Measurements from ENCODE around the gene ACVR1B.
A peak's percentile ranks its signal among the peaks of the same experiment; 100 is the strongest.

Gene ACVR1B

GRCh38 chr12:51917041-51917590 is 34.4 kb upstream of the ACVR1B start:
- DNase-seq (ENCODE audit: insufficient read length, low spot score) = no peak
- TF ChIP-seq POLR2A (IDR thresholded peaks at IDR 0.05; ENCODE audit: low read depth, low read length) = no peak
- no peak for TF ChIP-seq SPI1 (IDR thresholded peaks at IDR 0.05; ENCODE audit: low read depth, low read length)
- no peak for FAIRE-seq

- DNase-seq (ENCODE audit: insufficient read length, low spot score) = no peak
- no peak for FAIRE-seq
- no peak for TF ChIP-seq TAF1 (IDR thresholded peaks at IDR 0.05; ENCODE audit: low read depth, low read length)
- TF ChIP-seq PAX5 (IDR thresholded peaks at IDR 0.05; ENCODE audit: insufficient read depth, low read length, severe bottlenecking) = no peak
- no peak for TF ChIP-seq POU2F2 (IDR thresholded peaks at IDR 0.05; ENCODE audit: low read depth, low read length)
- TF ChIP-seq POLR2AphosphoS5 (IDR thresholded peaks at IDR 0.05; ENCODE audit: low read depth, low read length) = no peak
- TF ChIP-seq POLR2A (IDR thresholded peaks at IDR 0.05; ENCODE audit: low read depth, low read length) = no peak
- TF ChIP-seq SPI1 (IDR thresholded peaks at IDR 0.05; ENCODE audit: low read depth, low read length) = no peak
These were observed 33.6 kb upstream of the ACVR1B start for GRCh38 chr12:51917746-51918453.

GRCh38 chr12:51920046-51920445 is 31.5 kb upstream of the ACVR1B start:
- DNase-seq (ENCODE audit: insufficient read length, low spot score) = no peak
- FAIRE-seq = no peak

GRCh38 chr12:51921017-51921725 is 30.3 kb upstream of the ACVR1B start:
- no peak for TF ChIP-seq POU2F2 (IDR thresholded peaks at IDR 0.05; ENCODE audit: low read depth, low read length)
- no peak for TF ChIP-seq POLR2A (IDR thresholded peaks at IDR 0.05; ENCODE audit: low read depth, low read length)
- TF ChIP-seq POLR2AphosphoS5 (IDR thresholded peaks at IDR 0.05; ENCODE audit: low read depth, low read length) = no peak
- TF ChIP-seq PAX5 (IDR thresholded peaks at IDR 0.05; ENCODE audit: insufficient read depth, low read length, severe bottlenecking) = no peak
- no peak for TF ChIP-seq SPI1 (IDR thresholded peaks at IDR 0.05; ENCODE audit: low read depth, low read length)
- no peak for TF ChIP-seq TAF1 (IDR thresholded peaks at IDR 0.05; ENCODE audit: low read depth, low read length)
- DNase-seq (ENCODE audit: insufficient read length, low spot score) (no peak), FAIRE-seq (no peak)

More at GRCh38 chr12:51920046-51920445, 31.5 kb upstream of the ACVR1B start:
- TF ChIP-seq PAX5 (IDR thresholded peaks at IDR 0.05; ENCODE audit: insufficient read depth, low read length, severe bottlenecking) (no peak), TAF1 (IDR thresholded peaks at IDR 0.05; ENCODE audit: low read depth, low read length) (no peak), SPI1 (IDR thresholded peaks at IDR 0.05; ENCODE audit: low read depth, low read length) (no peak), POLR2AphosphoS5 (IDR thresholded peaks at IDR 0.05; ENCODE audit: low read depth, low read length) (no peak), POU2F2 (IDR thresholded peaks at IDR 0.05; ENCODE audit: low read depth, low read length) (no peak), POLR2A (IDR thresholded peaks at IDR 0.05; ENCODE audit: low read depth, low read length) (no peak)

GRCh38 chr12:51922146-51922545 is 29.4 kb upstream of the ACVR1B start:
- DNase-seq (ENCODE audit: insufficient read length, low spot score) (no peak), FAIRE-seq (no peak)
- TF ChIP-seq PAX5 (IDR thresholded peaks at IDR 0.05; ENCODE audit: insufficient read depth, low read length, severe bottlenecking) (no peak), SPI1 (IDR thresholded peaks at IDR 0.05; ENCODE audit: low read depth, low read length) (no peak), TAF1 (IDR thresholded peaks at IDR 0.05; ENCODE audit: low read depth, low read length) (no peak), POLR2A (IDR thresholded peaks at IDR 0.05; ENCODE audit: low read depth, low read length) (no peak), POU2F2 (IDR thresholded peaks at IDR 0.05; ENCODE audit: low read depth, low read length) (no peak), POLR2AphosphoS5 (IDR thresholded peaks at IDR 0.05; ENCODE audit: low read depth, low read length) (no peak)

GRCh38 chr12:51922762-51923505 is 28.6 kb upstream of the ACVR1B start:
- DNase-seq (ENCODE audit: insufficient read length, low spot score) (no peak), FAIRE-seq (no peak)
- TF ChIP-seq POU2F2 (IDR thresholded peaks at IDR 0.05; ENCODE audit: low read depth, low read length) (no peak), SPI1 (IDR thresholded peaks at IDR 0.05; ENCODE audit: low read depth, low read length) (peak; percentile 89)

GRCh38 chr12:51923506-51924365 is 27.8 kb upstream of the ACVR1B start:
- TF ChIP-seq POU2F2 (IDR thresholded peaks at IDR 0.05; ENCODE audit: low read depth, low read length) = no peak
- no peak for TF ChIP-seq POLR2A (IDR thresholded peaks at IDR 0.05; ENCODE audit: low read depth, low read length)
- TF ChIP-seq SPI1 (IDR thresholded peaks at IDR 0.05; ENCODE audit: low read depth, low read length) = peak; percentile 35; the same call in 1 of the 2 replicates
- FAIRE-seq = peak; percentile 80
- DNase-seq (ENCODE audit: insufficient read length, low spot score) = no peak

- no peak for TF ChIP-seq SPI1 (IDR thresholded peaks at IDR 0.05; ENCODE audit: low read depth, low read length)
- TF ChIP-seq PAX5 (IDR thresholded peaks at IDR 0.05; ENCODE audit: insufficient read depth, low read length, severe bottlenecking) = no peak
- TF ChIP-seq POU2F2 (IDR thresholded peaks at IDR 0.05; ENCODE audit: low read depth, low read length) = peak; percentile 89
- DNase-seq (ENCODE audit: insufficient read length, low spot score) (no peak), FAIRE-seq (peak; percentile 73)
These were observed 26.8 kb upstream of the ACVR1B start for GRCh38 chr12:51924551-51925319.

All from GM12891 (cell line).